ENCODE data around the gene GNAS-AS1.

The GNAS-AS1 gene

GRCh38 chr20:58775371-58775770 lies 75.3 kb downstream of the GNAS-AS1 start:
- no peak for DNase-seq

DNA sequence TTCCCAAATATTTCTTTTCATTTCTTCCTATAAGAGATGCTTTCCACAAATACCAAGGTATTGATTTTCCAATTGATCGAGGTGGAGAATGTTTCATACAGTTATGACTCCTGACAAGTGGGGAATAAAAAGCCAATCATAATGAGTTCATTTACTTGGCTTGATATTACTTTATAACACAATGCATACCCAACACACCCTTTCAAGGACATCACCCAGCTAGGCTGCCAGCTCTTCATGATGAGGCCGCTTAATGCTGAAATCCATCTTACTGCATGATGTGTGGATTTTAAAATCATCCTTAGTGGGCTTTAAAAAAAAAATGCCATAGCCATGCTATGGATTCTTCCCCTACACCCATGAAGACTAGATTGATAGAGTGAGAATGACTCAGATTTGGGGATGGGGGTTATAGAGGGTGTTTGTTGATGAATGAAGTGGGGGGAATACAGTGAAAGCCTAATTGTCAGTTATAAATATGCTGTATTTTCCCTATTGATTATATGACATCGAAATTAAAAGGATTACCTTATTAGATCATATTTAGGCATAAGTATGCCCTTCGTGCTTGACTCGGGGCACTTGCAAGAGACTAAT lies 75.9 kb downstream of the GNAS-AS1 start:
- DNase-seq, result no peak

DNA sequence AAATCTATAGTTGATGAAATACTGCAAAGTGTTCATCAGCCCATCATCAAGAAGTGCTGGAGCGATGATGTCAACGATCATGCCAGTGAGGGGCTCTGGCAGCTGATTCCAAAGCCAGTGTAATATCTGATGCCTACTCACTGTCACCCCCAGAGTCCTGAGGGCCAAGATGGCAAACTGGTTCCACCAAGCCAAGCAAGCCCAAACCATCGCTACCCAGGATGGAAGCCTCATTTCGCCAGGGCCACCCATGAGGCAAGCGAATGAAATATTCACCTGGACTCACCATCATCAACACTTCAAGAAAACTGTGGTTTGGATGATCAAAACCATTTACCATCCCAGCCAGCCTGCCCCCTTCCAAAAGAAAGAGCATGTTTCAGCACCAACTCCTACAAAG lies 76.5 kb downstream of the GNAS-AS1 start:
- no peak for DNase-seq

DNA sequence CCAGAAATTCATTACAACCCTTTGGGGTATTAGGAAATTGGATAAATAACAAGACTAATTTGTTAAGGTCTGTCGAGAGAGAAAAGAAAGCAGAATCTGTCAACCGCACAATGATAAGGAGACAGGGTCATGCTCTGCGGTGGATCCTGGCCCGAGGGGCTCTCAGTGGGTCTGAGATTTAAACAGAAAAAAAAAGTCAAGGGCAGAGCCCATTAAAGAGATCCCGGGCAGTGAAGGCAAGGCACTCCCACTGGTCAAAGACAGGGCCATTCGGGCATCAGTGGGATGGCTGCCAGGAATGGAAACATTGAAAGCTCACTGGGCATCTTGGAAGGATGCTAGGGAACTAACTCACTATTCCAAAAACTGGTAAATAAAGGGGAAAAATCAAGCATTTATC lies 77.9 kb downstream of the GNAS-AS1 start:
- no peak for DNase-seq

Measured in suppressor macrophage treated with lipopolysaccharide for 4 hours (primary cell).